ENCODE data around the gene SLC10A3.

SLC10A3 gene

GRCh38 chrX:154495472-154495922 lies 5.1 kb upstream of the SLC10A3 start:
- Mint-ChIP-seq H3K4me3 (no peak overlapping the region), H3K27ac (no peak overlapping the region), H3K36me3 (no peaks in the 10 kb centered on the region), H3K9me3 (ENCODE audit: low read depth) (no peaks in the 10 kb centered on the region), H3K4me1 (ENCODE audit: low read depth) (no peaks in the 10 kb centered on the region), H3K27me3 (no peaks in the 10 kb centered on the region)

GRCh38 chrX:154494715-154495114 lies 4.3 kb upstream of the SLC10A3 start:
- no peaks in the 10 kb centered on the region for H3K9me3 Mint-ChIP-seq (ENCODE audit: low read depth)
- H3K27me3 Mint-ChIP-seq: no peaks in the 10 kb centered on the region
- H3K4me1 Mint-ChIP-seq (ENCODE audit: low read depth): peaks cover 1% of the 10 kb centered on the region
- no peaks in the 10 kb centered on the region for H3K36me3 Mint-ChIP-seq
- no peak overlapping the region for H3K27ac Mint-ChIP-seq
- H3K4me3 Mint-ChIP-seq: no peak overlapping the region

- H3K27me3 Mint-ChIP-seq: no peaks in the 10 kb centered on the region
- peaks cover 9% of the 10 kb centered on the region for H3K4me1 Mint-ChIP-seq (ENCODE audit: low read depth)
- peak overlapping the region; percentile 82 for H3K27ac Mint-ChIP-seq
- H3K36me3 Mint-ChIP-seq: no peaks in the 10 kb centered on the region
- no peaks in the 10 kb centered on the region for H3K9me3 Mint-ChIP-seq (ENCODE audit: low read depth)
- peak overlapping the region; percentile 90 for H3K4me3 Mint-ChIP-seq
Measured at GRCh38 chrX:154490021-154490413, 412 bp downstream of the SLC10A3 start.

- peak overlapping the region; percentile 82 for H3K27ac Mint-ChIP-seq
- H3K4me3 Mint-ChIP-seq: peak overlapping the region; percentile 90
- no peaks in the 10 kb centered on the region for H3K27me3 Mint-ChIP-seq
- H3K36me3 Mint-ChIP-seq: no peaks in the 10 kb centered on the region
- no peaks in the 10 kb centered on the region for H3K9me3 Mint-ChIP-seq (ENCODE audit: low read depth)
- peaks cover 14% of the 10 kb centered on the region for H3K4me1 Mint-ChIP-seq (ENCODE audit: low read depth)
Measured at GRCh38 chrX:154489182-154489581, 1.2 kb downstream of the SLC10A3 start.

GRCh38 chrX:154488336-154489075 lies 1.9 kb downstream of the SLC10A3 start:
- H3K27ac Mint-ChIP-seq: no peak overlapping the region
- H3K4me3 Mint-ChIP-seq: peak overlapping the region; percentile 41

GRCh38 chrX:154487518-154488290 lies 2.7 kb downstream of the SLC10A3 start:
- Mint-ChIP-seq H3K27ac (no peak overlapping the region), H3K36me3 (no peaks in the 10 kb centered on the region), H3K27me3 (no peaks in the 10 kb centered on the region), H3K4me3 (peak overlapping the region; percentile 84), H3K9me3 (ENCODE audit: low read depth) (no peaks in the 10 kb centered on the region), H3K4me1 (ENCODE audit: low read depth) (peaks cover 15% of the 10 kb centered on the region)

More at GRCh38 chrX:154488336-154489075, 1.9 kb downstream of the SLC10A3 start:
- Mint-ChIP-seq H3K9me3 (ENCODE audit: low read depth) (no peaks in the 10 kb centered on the region), H3K27me3 (no peaks in the 10 kb centered on the region), H3K36me3 (no peaks in the 10 kb centered on the region), H3K4me1 (ENCODE audit: low read depth) (peaks cover 15% of the 10 kb centered on the region)

- Mint-ChIP-seq H3K4me1 (ENCODE audit: low read depth) (peaks cover 15% of the 10 kb centered on the region), H3K4me3 (peak within 1 kb of the TSS; percentile 84), H3K27me3 (no peaks in the 10 kb centered on the region), H3K27ac (peak within 1 kb of the TSS; percentile 68), H3K36me3 (no peaks in the 10 kb centered on the region), H3K9me3 (ENCODE audit: low read depth) (no peaks in the 10 kb centered on the region)
Measured at GRCh38 chrX:154486396-154487207, 3.8 kb downstream of the SLC10A3 start, which contains the start of gene UBL4A. UBL4A (minus strand) TSS chrX:154486615; CDS start chrX:154486584, 31 bp downstream.

GRCh38 chrX:154486052-154486395 lies 4.4 kb downstream of the SLC10A3 start:
- Mint-ChIP-seq H3K36me3 (no peaks in the 10 kb centered on the region), H3K27ac (no peak overlapping the region), H3K4me1 (ENCODE audit: low read depth) (peaks cover 15% of the 10 kb centered on the region), H3K4me3 (no peak overlapping the region), H3K9me3 (ENCODE audit: low read depth) (no peaks in the 10 kb centered on the region), H3K27me3 (no peaks in the 10 kb centered on the region)

- no peaks in the 10 kb centered on the region for H3K36me3 Mint-ChIP-seq
- H3K27me3 Mint-ChIP-seq: no peaks in the 10 kb centered on the region
- peak overlapping the region; percentile 78 for H3K4me3 Mint-ChIP-seq
- peak overlapping the region; percentile 28 for H3K27ac Mint-ChIP-seq
- no peaks in the 10 kb centered on the region for H3K9me3 Mint-ChIP-seq (ENCODE audit: low read depth)
- peaks cover 15% of the 10 kb centered on the region for H3K4me1 Mint-ChIP-seq (ENCODE audit: low read depth)
Measured at GRCh38 chrX:154485150-154486051, 5.0 kb downstream of the SLC10A3 start.

- H3K4me3 Mint-ChIP-seq: peak overlapping the region; percentile 78
- H3K36me3 Mint-ChIP-seq: no peaks in the 10 kb centered on the region
- H3K9me3 Mint-ChIP-seq (ENCODE audit: low read depth): no peaks in the 10 kb centered on the region
- H3K27me3 Mint-ChIP-seq: no peaks in the 10 kb centered on the region
- peak overlapping the region; percentile 46 for H3K27ac Mint-ChIP-seq
- H3K4me1 Mint-ChIP-seq (ENCODE audit: low read depth): peaks cover 14% of the 10 kb centered on the region
Measured at GRCh38 chrX:154484255-154485149, 5.9 kb downstream of the SLC10A3 start.

- Mint-ChIP-seq H3K27ac (peak overlapping the region; percentile 61), H3K27me3 (no peaks in the 10 kb centered on the region), H3K4me1 (ENCODE audit: low read depth) (peaks cover 12% of the 10 kb centered on the region), H3K9me3 (ENCODE audit: low read depth) (no peaks in the 10 kb centered on the region), H3K36me3 (no peaks in the 10 kb centered on the region), H3K4me3 (peak overlapping the region; percentile 64)
Measured at GRCh38 chrX:154483325-154483724, 7.1 kb downstream of the SLC10A3 start.

- peaks cover 12% of the 10 kb centered on the region for H3K4me1 Mint-ChIP-seq (ENCODE audit: low read depth)
- no peaks in the 10 kb centered on the region for H3K36me3 Mint-ChIP-seq
- H3K9me3 Mint-ChIP-seq (ENCODE audit: low read depth): no peaks in the 10 kb centered on the region
- no peak overlapping the region for H3K27ac Mint-ChIP-seq
- H3K4me3 Mint-ChIP-seq: no peak overlapping the region
- H3K27me3 Mint-ChIP-seq: no peaks in the 10 kb centered on the region
Measured at GRCh38 chrX:154482786-154483185, 7.6 kb downstream of the SLC10A3 start.

- no peak overlapping the region for H3K4me3 Mint-ChIP-seq
Measured at GRCh38 chrX:154481911-154482601, 8.4 kb downstream of the SLC10A3 start.

More at GRCh38 chrX:154481911-154482601, 8.4 kb downstream of the SLC10A3 start:
- Mint-ChIP-seq H3K9me3 (ENCODE audit: low read depth) (no peaks in the 10 kb centered on the region), H3K27ac (no peak overlapping the region), H3K27me3 (no peaks in the 10 kb centered on the region), H3K4me1 (ENCODE audit: low read depth) (peaks cover 18% of the 10 kb centered on the region), H3K36me3 (no peaks in the 10 kb centered on the region)
